Ishikawa (cell line): ENCODE data around the gene ZSWIM6.

Experiments
- CEBPB ChIP-seq: IDR thresholded peaks from 2 replicates; pipeline ENCODE4 v1.6.1; 2012
- CREB1 ChIP-seq: IDR thresholded peaks from 2 replicates; pipeline ENCODE4 v1.6.1; 2012; ENCODE audit warnings: low read depth
- EGR1 ChIP-seq: IDR thresholded peaks from 2 replicates; pipeline ENCODE4 v1.6.1; 2012
- EP300 ChIP-seq: IDR thresholded peaks from 2 replicates; pipeline ENCODE4 v1.6.1; 2012; ENCODE audit warnings: borderline replicate concordance
- FOXM1 ChIP-seq: IDR thresholded peaks from 2 replicates; pipeline ENCODE4 v1.6.1; 2012; ENCODE audit warnings: low read depth, borderline replicate concordance
- NFIC ChIP-seq: IDR thresholded peaks from 2 replicates; pipeline ENCODE4 v1.6.1; 2012
- RAD21 ChIP-seq: IDR thresholded peaks from 2 replicates; pipeline ENCODE4 v1.6.1; 2012; ENCODE audit warnings: low read depth
- REST ChIP-seq: IDR thresholded peaks from 2 replicates; pipeline ENCODE4 v1.6.1; 2012; ENCODE audit warnings: low read depth, mild to moderate bottlenecking
- TAF1 ChIP-seq: IDR thresholded peaks from 2 replicates; pipeline ENCODE4 v1.6.1; 2012; ENCODE audit warnings: low read depth, mild to moderate bottlenecking
- TCF12 ChIP-seq: IDR thresholded peaks from 2 replicates; pipeline ENCODE4 v1.6.1; 2012; ENCODE audit warnings: low read depth
- TEAD4 ChIP-seq: IDR thresholded peaks from 2 replicates; pipeline ENCODE4 v1.6.1; 2012
- USF1 ChIP-seq: IDR thresholded peaks from 2 replicates; pipeline ENCODE4 v1.6.1; 2012
- YY1 ChIP-seq: IDR thresholded peaks from 2 replicates; pipeline ENCODE4 v1.6.1; 2012; ENCODE audit warnings: low read depth
- ZBTB7A ChIP-seq: IDR thresholded peaks from 2 replicates; pipeline ENCODE4 v1.6.1; 2012; ENCODE audit warnings: low read depth
- TF ChIP-seq, protein P1 (sequence below): IDR thresholded peaks from 2 replicates; pipeline ENCODE4 v1.6.1; 2012

The ZSWIM6 gene

GRCh38 chr5:61534481-61535267 is 202.6 kb downstream of the ZSWIM6 start:
- no peak for TF ChIP-seq EP300

DNA sequence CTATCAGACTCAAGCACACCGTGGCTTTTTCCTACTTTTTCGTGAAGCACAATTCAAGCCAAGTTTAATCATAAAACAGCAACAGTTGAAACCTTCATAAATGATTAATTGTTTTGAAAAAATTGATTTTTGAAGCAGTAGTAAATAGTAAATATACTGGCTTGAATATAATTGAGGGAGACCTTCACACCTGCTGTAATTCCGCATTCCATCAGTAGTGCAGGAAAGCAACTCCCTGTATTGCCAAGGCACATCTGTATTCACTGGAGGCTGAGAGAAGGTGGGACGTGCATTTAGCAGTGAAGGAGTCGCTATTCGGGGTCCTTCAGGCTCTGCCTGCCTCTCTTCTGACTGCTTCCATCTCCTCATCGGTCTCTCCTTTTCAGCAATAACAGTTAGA is 203.8 kb downstream of the ZSWIM6 start:
- no peak for TF ChIP-seq TCF12
- TF ChIP-seq ZBTB7A: no peak
- TF ChIP-seq USF1: no peak
- no peak for TF ChIP-seq CEBPB
- TF ChIP-seq TEAD4: no peak
- TF ChIP-seq EP300: no peak
- TF ChIP-seq REST: no peak
- TF ChIP-seq YY1: no peak
- no peak for TF ChIP-seq CREB1
- no peak for TF ChIP-seq RAD21
- no peak for TF ChIP-seq TAF1
- TF ChIP-seq, protein P1, sequence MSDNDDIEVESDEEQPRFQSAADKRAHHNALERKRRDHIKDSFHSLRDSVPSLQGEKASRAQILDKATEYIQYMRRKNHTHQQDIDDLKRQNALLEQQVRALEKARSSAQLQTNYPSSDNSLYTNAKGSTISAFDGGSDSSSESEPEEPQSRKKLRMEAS: no peak
- TF ChIP-seq NFIC: no peak
- no peak for TF ChIP-seq EGR1
- TF ChIP-seq FOXM1: no peak

- TF ChIP-seq CREB1: no peak
- TF ChIP-seq CEBPB: no peak
- TF ChIP-seq TEAD4: no peak
- no peak for TF ChIP-seq NFIC
- TF ChIP-seq FOXM1: no peak
- TF ChIP-seq REST: no peak
- no peak for TF ChIP-seq EP300
- no peak for TF ChIP-seq USF1
- TF ChIP-seq EGR1: no peak
- TF ChIP-seq ZBTB7A: no peak
- TF ChIP-seq, protein P1: no peak
- no peak for TF ChIP-seq TAF1
- TF ChIP-seq RAD21: no peak
- no peak for TF ChIP-seq YY1
These were observed 204.9 kb downstream of the ZSWIM6 start for GRCh38 chr5:61536922-61537321.

- TF ChIP-seq EP300 (no peak), CREB1 (no peak), TAF1 (no peak), CEBPB (no peak), EGR1 (no peak), NFIC (no peak), TCF12 (no peak), USF1 (no peak), TEAD4 (no peak), YY1 (no peak), REST (no peak)
These were observed 206.9 kb downstream of the ZSWIM6 start for GRCh38 chr5:61538722-61539501.
